CD4-positive, CD25-positive, alpha-beta regulatory T cell (primary cell): ENCODE measurements around the gene CA4. TPM values are rescaled to one million over a fixed set of nuclear protein-coding genes. Genes with fewer than 3 reads are reported as not detected.
"Not testable (repeated sequence)": the region's sequence is repeated elsewhere in the genome, so short reads cannot be mapped to it uniquely, and the experiment has no call there.

ENCODE experiments used
- ATAC-seq, 2 donors: fragments of 150-1000 bp; cut with Tn5 transposase; one replicate each; pipeline ENCODE4 v1.10.0; 2021; ENCODE audit warnings: low read depth in 2 of 2, moderate number of reproducible peaks in 2 of 2, moderate library complexity in 1 of 2
- DNase-seq, 3 donors: peaks; one replicate each; pipeline versions ENCODE4 v3.0.0 to v3.0.0-alpha.2; 2012 to 2022; ENCODE audit warnings: mixed read lengths in 1 of 3
- H3K27ac ChIP-seq: one replicate; pipeline ENCODE4 v1.7.0; 2013; ENCODE audit warnings: mild to moderate bottlenecking, low read length; ENCODE audit not compliant: insufficient read depth, poor library complexity, severe bottlenecking
- H3K27me3 ChIP-seq: one replicate; pipeline ENCODE4 v1.7.0; 2013; ENCODE audit warnings: low read length; ENCODE audit not compliant: control insufficient read depth, insufficient read depth
- H3K36me3 ChIP-seq: one replicate; pipeline ENCODE4 v1.7.0; 2013; ENCODE audit warnings: mild to moderate bottlenecking, low read length, moderate library complexity; ENCODE audit not compliant: control insufficient read depth, insufficient read depth
- H3K4me1 ChIP-seq: 2 replicates; pipeline ENCODE4 v1.7.0; 2013; ENCODE audit warnings: mild to moderate bottlenecking, low read length; ENCODE audit not compliant: insufficient read depth, control insufficient read depth, poor library complexity, severe bottlenecking
- H3K4me3 ChIP-seq: one replicate; pipeline ENCODE4 v1.7.0; 2013; ENCODE audit warnings: low read depth, mild to moderate bottlenecking, low read length, moderate library complexity
- H3K9me3 ChIP-seq, 2 experiments: 1 replicate in 1 of 2; 2 replicates in 1 of 2; pipeline ENCODE4 v1.7.0; 2013; ENCODE audit warnings: low read length in 2 of 2, mild to moderate bottlenecking in 1 of 2, moderate library complexity in 1 of 2; ENCODE audit not compliant: control insufficient read depth in 2 of 2
- H3K27ac Mint-ChIP-seq, 3 donors: one replicate each; pipeline ENCODE4 v1.8.0; 2020 to 2022; ENCODE audit warnings: mild to moderate bottlenecking in 3 of 3, mixed read lengths in 3 of 3, moderate library complexity in 2 of 3
- H3K27me3 Mint-ChIP-seq: one replicate; pipeline ENCODE4 v1.8.0; 2022; ENCODE audit warnings: mild to moderate bottlenecking, mixed read lengths
- H3K36me3 Mint-ChIP-seq: one replicate; pipeline ENCODE4 v1.8.0; 2020; ENCODE audit warnings: mixed read lengths
- H3K4me1 Mint-ChIP-seq, 4 donors: one replicate each; pipeline ENCODE4 v1.8.0; 2020 to 2022; ENCODE audit warnings: mixed read lengths in 4 of 4, mild to moderate bottlenecking in 1 of 4
- H3K4me3 Mint-ChIP-seq, 4 donors: one replicate each; pipeline ENCODE4 v1.8.0; 2020 to 2022; ENCODE audit warnings: mild to moderate bottlenecking in 4 of 4, mixed read lengths in 4 of 4, moderate library complexity in 3 of 4
- H3K9me3 Mint-ChIP-seq, 7 donors: one replicate each; pipeline ENCODE4 v1.8.0; 2020 to 2022; ENCODE audit warnings: mixed read lengths in 7 of 7, mild to moderate bottlenecking in 3 of 7, moderate library complexity in 2 of 7
- polyA plus RNA-seq, 4 donors: library from polyadenylated mRNA; unstranded; fragments of 300-500 nt; fragmentation: Illumina TruSeq; gene quantifications; one replicate each; pipeline ENCODE4 v1.2.3, GENCODE V29; 2021
- total RNA-seq: library from RNA; stranded (reverse); gene quantifications from one replicate; pipeline ENCODE4 v1.2.3, GENCODE V29; 2022

CA4 gene
- total and polyA plus RNA-seq, 5 donors from 2014 or later = not detected

GRCh38 chr17:60119807-60120748 lies 29.7 kb upstream of the CA4 start:
- H3K27me3 Mint-ChIP-seq, H3K4me1 Mint-ChIP-seq, DNase-seq, H3K4me3 ChIP-seq, H3K27me3 ChIP-seq, H3K4me1 ChIP-seq, H3K27ac Mint-ChIP-seq, H3K9me3 ChIP-seq, H3K27ac ChIP-seq, H3K36me3 Mint-ChIP-seq, H3K9me3 Mint-ChIP-seq, H3K36me3 ChIP-seq, H3K4me3 Mint-ChIP-seq: not testable (repeated sequence)
- ATAC-seq = peak; percentile 14 to 22

GRCh38 chr17:60127068-60128064 lies 22.4 kb upstream of the CA4 start:
- Mint-ChIP-seq H3K4me1 (peaks cover 0 to under 1% (median 0%) of the 10 kb centered on the region in 4 donors), H3K36me3 (peaks cover 9% of the 10 kb centered on the region), H3K9me3 (peaks cover 0 to 4% (median 0%) of the 10 kb centered on the region in 7 donors), H3K27me3 (no peaks in the 10 kb centered on the region), H3K4me3 (no peak overlapping the region), H3K27ac (no peak overlapping the region)
- Histone ChIP-seq H3K27me3 (no peaks in the 10 kb centered on the region), H3K4me1 (no peaks in the 10 kb centered on the region), H3K27ac (no peak overlapping the region), H3K4me3 (no peak overlapping the region), H3K36me3 (no peaks in the 10 kb centered on the region), H3K9me3 (no peaks in the 10 kb centered on the region)
- ATAC-seq (no peak), DNase-seq (no peak)

GRCh38 chr17:60128171-60128859 lies 21.5 kb upstream of the CA4 start:
- no peak overlapping the region for H3K4me3 Mint-ChIP-seq
- H3K27ac Mint-ChIP-seq = no peak overlapping the region
- H3K27ac ChIP-seq = no peak overlapping the region
- no peaks in the 10 kb centered on the region for H3K27me3 Mint-ChIP-seq
- H3K36me3 ChIP-seq = no peaks in the 10 kb centered on the region
- H3K4me1 Mint-ChIP-seq = peaks cover 0 to 6% (median 3%) of the 10 kb centered on the region in 4 donors
- H3K4me3 ChIP-seq = no peak overlapping the region
- DNase-seq (no peak), ATAC-seq (no peak)
- H3K36me3 Mint-ChIP-seq = peaks cover 12% of the 10 kb centered on the region
- H3K9me3 Mint-ChIP-seq = peaks cover 0 to 4% (median 0%) of the 10 kb centered on the region in 7 donors
- no peaks in the 10 kb centered on the region for H3K9me3 ChIP-seq
- no peaks in the 10 kb centered on the region for H3K27me3 ChIP-seq
- H3K4me1 ChIP-seq = no peaks in the 10 kb centered on the region

GRCh38 chr17:60129164-60129563 lies 20.6 kb upstream of the CA4 start:
- Mint-ChIP-seq H3K36me3 (peaks cover 12% of the 10 kb centered on the region), H3K4me1 (peaks cover 0 to 14% (median 9%) of the 10 kb centered on the region in 4 donors), H3K4me3 (no peak overlapping the region), H3K27ac (no peak overlapping the region), H3K27me3 (no peaks in the 10 kb centered on the region), H3K9me3 (peaks cover 0 to 4% (median 0%) of the 10 kb centered on the region in 7 donors)
- Histone ChIP-seq H3K27me3 (no peaks in the 10 kb centered on the region), H3K4me3 (no peak overlapping the region), H3K36me3 (no peaks in the 10 kb centered on the region), H3K27ac (no peak overlapping the region), H3K9me3 (no peaks in the 10 kb centered on the region), H3K4me1 (peaks cover 3% of the 10 kb centered on the region)
- DNase-seq = no peak
- no peak for ATAC-seq

- H3K27ac Mint-ChIP-seq = no peak overlapping the region
- ATAC-seq (no peak), DNase-seq (no peak)
- Histone ChIP-seq H3K4me1 (peaks cover 13% of the 10 kb centered on the region), H3K9me3 (no peaks in the 10 kb centered on the region), H3K27me3 (no peaks in the 10 kb centered on the region), H3K36me3 (no peaks in the 10 kb centered on the region), H3K4me3 (no peak overlapping the region), H3K27ac (no peak overlapping the region)
- H3K9me3 Mint-ChIP-seq = peaks cover 0 to 4% (median 0%) of the 10 kb centered on the region in 7 donors
- H3K4me1 Mint-ChIP-seq = peaks cover 4 to 27% (median 20%) of the 10 kb centered on the region in 4 donors
- H3K4me3 Mint-ChIP-seq = no peak overlapping the region
- H3K36me3 Mint-ChIP-seq = peaks cover 12% of the 10 kb centered on the region
- peaks cover 1% of the 10 kb centered on the region for H3K27me3 Mint-ChIP-seq
These were observed 19.3 kb upstream of the CA4 start for GRCh38 chr17:60130466-60130865.

- H3K27me3 Mint-ChIP-seq = peaks cover 24% of the 10 kb centered on the region
- ATAC-seq = no peak
These were observed 15.2 kb upstream of the CA4 start for GRCh38 chr17:60134396-60135150.

More at GRCh38 chr17:60134396-60135150, 15.2 kb upstream of the CA4 start:
- no peaks in the 10 kb centered on the region for H3K9me3 ChIP-seq
- Mint-ChIP-seq H3K4me3 (peak overlapping the region; percentile 94 to 97 (median 96)), H3K4me1 (peaks cover 4 to 40% (median 26%) of the 10 kb centered on the region in 4 donors), H3K9me3 (peaks cover 0 to 3% (median 0%) of the 10 kb centered on the region in 7 donors), H3K27ac (peak overlapping the region in 2 of 3 donors; percentile 56 to 89), H3K36me3 (peaks cover 12% of the 10 kb centered on the region)
- H3K4me3 ChIP-seq = peak overlapping the region; percentile 80
- H3K27me3 ChIP-seq = no peaks in the 10 kb centered on the region
- H3K36me3 ChIP-seq = no peaks in the 10 kb centered on the region
- H3K4me1 ChIP-seq = peaks cover 21% of the 10 kb centered on the region
- peak in 2 of 3 donors; percentile 21 to 45 for DNase-seq
- no peak overlapping the region for H3K27ac ChIP-seq
